ENCODE measurements around the gene LINGO3.

- TF ChIP-seq EZH2 (IDR thresholded peaks at IDR 0.05) (no peak), POLR2AphosphoS5 (IDR thresholded peaks at IDR 0.05; ENCODE audit: borderline replicate concordance, low read depth, low read length) (no peak)
Observed at GRCh38 chr19:2329501-2329916, 21.6 kb upstream of the LINGO3 start.
